ENCODE data around the gene HCN3. TPM values are rescaled to one million over a fixed set of nuclear protein-coding genes. Genes with fewer than 3 reads are reported as not detected.

Gene HCN3
- polyA plus RNA-seq, 1 experiment, result 1.5 TPM

DNA sequence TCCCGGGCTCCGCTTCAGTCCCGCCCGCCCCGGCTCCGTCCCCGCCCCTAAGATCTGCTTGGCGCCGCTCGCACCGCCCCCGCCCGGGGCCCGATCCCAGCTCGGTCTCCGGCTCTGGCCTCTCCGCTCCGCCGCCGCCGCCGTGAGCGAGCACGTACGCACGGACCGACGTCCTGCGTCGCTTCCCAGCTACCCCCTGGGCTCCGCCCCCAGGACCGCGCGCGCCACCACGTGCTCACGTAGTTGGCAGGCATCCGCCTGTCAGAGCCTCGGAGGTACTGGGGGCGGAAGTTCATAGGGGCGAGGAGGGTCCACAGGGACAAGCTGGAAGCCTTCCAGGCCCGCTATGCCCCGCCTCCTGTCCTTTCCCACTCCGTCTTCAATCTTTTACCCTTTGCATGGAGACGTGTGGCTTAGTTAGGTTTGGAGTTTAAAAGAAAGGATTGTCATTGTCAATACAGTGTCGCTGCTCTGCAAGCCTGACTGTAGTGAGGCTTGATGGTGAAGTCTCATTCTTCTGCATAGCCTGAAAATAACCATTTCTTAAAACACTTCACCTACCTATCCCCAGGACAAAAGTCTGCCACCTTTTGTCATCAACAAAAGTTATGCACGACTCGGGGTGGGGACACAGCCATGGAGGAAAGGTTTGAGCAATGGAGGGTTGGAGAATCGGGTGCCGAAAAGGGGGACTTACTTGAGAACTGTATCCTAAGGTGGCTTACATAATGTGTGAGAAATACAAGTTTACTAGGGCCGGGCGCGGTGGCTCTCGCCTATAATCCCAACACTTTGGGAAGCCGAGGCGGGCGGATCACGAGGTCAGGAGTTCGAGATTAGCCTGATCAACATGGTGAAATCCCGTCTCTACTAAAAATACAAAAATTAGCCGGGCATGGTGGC, 3.7 kb upstream of the HCN3 start, which contains the start of gene CLK2:
CLK2 (minus strand) TSS at position 162 of the 903 bp plus-strand sequence. CDS start 2,527 bp downstream, outside the sequence.
- H3K27ac ChIP-seq (ENCODE audit: low read depth, low read length), result peak within 1 kb of the TSS; percentile 83
- TF ChIP-seq, protein P1, sequence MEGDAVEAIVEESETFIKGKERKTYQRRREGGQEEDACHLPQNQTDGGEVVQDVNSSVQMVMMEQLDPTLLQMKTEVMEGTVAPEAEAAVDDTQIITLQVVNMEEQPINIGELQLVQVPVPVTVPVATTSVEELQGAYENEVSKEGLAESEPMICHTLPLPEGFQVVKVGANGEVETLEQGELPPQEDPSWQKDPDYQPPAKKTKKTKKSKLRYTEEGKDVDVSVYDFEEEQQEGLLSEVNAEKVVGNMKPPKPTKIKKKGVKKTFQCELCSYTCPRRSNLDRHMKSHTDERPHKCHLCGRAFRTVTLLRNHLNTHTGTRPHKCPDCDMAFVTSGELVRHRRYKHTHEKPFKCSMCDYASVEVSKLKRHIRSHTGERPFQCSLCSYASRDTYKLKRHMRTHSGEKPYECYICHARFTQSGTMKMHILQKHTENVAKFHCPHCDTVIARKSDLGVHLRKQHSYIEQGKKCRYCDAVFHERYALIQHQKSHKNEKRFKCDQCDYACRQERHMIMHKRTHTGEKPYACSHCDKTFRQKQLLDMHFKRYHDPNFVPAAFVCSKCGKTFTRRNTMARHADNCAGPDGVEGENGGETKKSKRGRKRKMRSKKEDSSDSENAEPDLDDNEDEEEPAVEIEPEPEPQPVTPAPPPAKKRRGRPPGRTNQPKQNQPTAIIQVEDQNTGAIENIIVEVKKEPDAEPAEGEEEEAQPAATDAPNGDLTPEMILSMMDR (IDR thresholded peaks at IDR 0.05; ENCODE audit: low read depth, low read length), result no peak
- ChIA-PET POLR2A (interaction anchor here (0.5 to 1.8 kb wide), 15 partner anchors 10 to 470 kb away, joined by 3 to 13 read pairs (median 4); partner anchors contain the start of gene SCAMP3), CTCF (interaction anchor here (1.0 to 5.0 kb wide), 2 partner anchors 23 to 66 kb away, joined by 3 to 56 read pairs; no protein-coding TSS in a partner anchor)
- H3K27me3 ChIP-seq (ENCODE audit: control insufficient read depth, insufficient read depth, low read length), result no peaks in the 10 kb centered on the region
- no peaks in the 10 kb centered on the region for H3K9me3 ChIP-seq (ENCODE audit: control insufficient read depth, insufficient read depth, low read length)
- peak within 1 kb of the TSS; percentile 89 for H3K4me3 ChIP-seq (ENCODE audit: low read depth, low read length)
- peak; percentile 78 for DNase-seq (ENCODE audit: low read depth, low spot score)

DNA sequence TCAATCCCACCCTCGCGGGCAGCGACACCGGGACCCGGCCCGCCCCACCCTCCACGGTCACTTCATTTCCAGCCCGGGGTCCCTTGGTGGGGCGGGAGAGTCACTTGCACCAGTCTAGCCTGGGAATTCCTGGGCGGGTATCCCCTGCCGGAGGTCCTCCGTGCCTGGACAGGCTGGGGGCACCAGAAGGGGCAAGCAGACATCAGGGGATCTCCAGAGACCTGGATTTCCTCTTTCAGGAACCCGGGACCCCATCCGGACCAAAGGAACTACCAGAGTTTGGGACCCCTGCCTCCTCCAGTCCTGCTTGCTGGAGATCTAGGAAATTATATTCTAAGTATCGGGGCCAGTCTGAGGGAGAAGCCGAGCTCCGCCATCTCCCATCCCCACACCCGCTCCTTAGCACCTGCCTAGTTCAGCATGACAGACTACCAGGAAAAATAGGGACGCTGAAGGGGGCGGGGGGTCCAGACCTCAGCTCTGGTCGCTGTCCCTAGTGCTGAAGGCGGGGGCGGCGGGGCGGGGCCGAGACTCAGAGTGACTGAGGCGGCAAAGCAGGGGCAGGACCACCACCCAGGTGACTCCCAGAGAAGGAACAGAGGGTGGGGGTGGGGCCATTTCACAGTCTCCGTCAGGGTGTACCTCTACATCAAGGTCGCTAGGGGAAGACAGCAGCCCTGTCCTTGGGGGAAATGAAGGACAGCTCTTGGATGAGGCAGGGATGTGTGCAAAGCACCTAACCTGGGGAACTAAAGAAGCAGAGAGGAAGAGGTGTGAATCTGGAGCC, 832 bp downstream of the HCN3 start:
- TF ChIP-seq, protein P1 (IDR thresholded peaks at IDR 0.05; ENCODE audit: low read depth, low read length), result peak; percentile 28
- ChIA-PET POLR2A (no interaction called here), CTCF (interaction anchor here (0.6 to 2.1 kb wide), 3 partner anchors 27 to 83 kb away, joined by 3 to 7 read pairs (median 7); no protein-coding TSS in a partner anchor)
- Histone ChIP-seq H3K4me3 (ENCODE audit: low read depth, low read length) (peak overlapping the region; percentile 74), H3K27ac (ENCODE audit: low read depth, low read length) (no peak overlapping the region), H3K27me3 (ENCODE audit: control insufficient read depth, insufficient read depth, low read length) (no peaks in the 10 kb centered on the region), H3K9me3 (ENCODE audit: control insufficient read depth, insufficient read depth, low read length) (no peaks in the 10 kb centered on the region)
- no peak for DNase-seq (ENCODE audit: low read depth, low spot score)

DNA sequence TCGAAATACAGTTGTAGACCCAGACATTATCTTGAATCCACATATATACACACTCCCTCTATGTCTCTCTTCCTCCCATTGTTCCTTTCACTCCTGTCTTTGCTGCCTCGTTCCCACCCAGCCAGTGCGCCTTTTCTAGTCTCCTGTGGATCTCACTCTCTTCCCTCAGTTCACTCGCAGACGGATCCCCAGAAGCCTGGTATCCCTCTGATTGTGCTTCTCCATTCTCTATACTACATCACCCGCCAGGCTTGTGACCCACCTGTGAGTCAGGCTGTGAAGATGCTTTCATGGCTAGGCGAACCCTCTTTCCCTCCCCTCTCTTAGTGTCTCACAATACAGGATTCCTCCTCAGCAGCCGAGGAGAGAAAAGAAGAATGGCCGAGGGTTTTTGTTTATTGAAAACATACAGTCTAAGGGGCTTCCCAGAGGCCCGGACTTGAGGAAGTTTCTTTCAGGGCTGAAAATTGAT, 1.5 kb downstream of the HCN3 start:
- no peak for DNase-seq (ENCODE audit: low read depth, low spot score)
- H3K4me3 ChIP-seq (ENCODE audit: low read depth, low read length), result no peak overlapping the region; the same call in 1 of the 2 replicates
- TF ChIP-seq, protein P1 (IDR thresholded peaks at IDR 0.05; ENCODE audit: low read depth, low read length), result no peak
- ChIA-PET CTCF (interaction anchor here (0.6 to 2.1 kb wide), 3 partner anchors 28 to 82 kb away, joined by 3 to 7 read pairs (median 7); no protein-coding TSS in a partner anchor), POLR2A (no interaction called here)
- H3K9me3 ChIP-seq (ENCODE audit: control insufficient read depth, insufficient read depth, low read length), result no peaks in the 10 kb centered on the region
- H3K27ac ChIP-seq (ENCODE audit: low read depth, low read length), result no peak overlapping the region
- H3K27me3 ChIP-seq (ENCODE audit: control insufficient read depth, insufficient read depth, low read length), result no peaks in the 10 kb centered on the region

DNA sequence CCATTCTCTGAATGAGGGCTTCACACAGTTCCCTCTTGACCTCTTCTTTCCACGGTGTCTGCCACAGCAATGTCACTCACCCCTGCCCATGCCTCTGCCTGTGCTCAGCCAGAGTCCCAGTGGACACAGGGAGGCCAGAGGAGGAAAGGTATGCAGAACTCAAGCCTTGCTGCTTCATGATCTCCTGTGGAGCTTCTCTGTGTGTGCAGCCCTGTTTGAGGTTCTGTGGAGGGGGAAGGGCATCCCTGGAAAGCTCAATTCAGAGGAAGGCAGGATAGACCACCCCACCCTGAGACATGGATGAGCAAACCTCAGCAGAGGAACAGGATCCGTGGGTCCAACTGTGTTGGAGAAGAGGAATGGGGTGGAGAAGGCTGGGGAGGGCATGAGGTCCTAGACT, 2.0 kb downstream of the HCN3 start:
- POLR2A ChIA-PET, result no interaction called here
- H3K9me3 ChIP-seq (ENCODE audit: control insufficient read depth, insufficient read depth, low read length), result no peaks in the 10 kb centered on the region
- CTCF ChIA-PET, result interaction anchor here (2.1 kb wide), 1 partner anchor 29 kb away, joined by 7 read pairs; no protein-coding TSS in a partner anchor
- no peaks in the 10 kb centered on the region for H3K27me3 ChIP-seq (ENCODE audit: control insufficient read depth, insufficient read depth, low read length)
- H3K27ac ChIP-seq (ENCODE audit: low read depth, low read length), result no peak overlapping the region
- DNase-seq (ENCODE audit: low read depth, low spot score), result no peak
- no peak overlapping the region for H3K4me3 ChIP-seq (ENCODE audit: low read depth, low read length)
- TF ChIP-seq, protein P1 (IDR thresholded peaks at IDR 0.05; ENCODE audit: low read depth, low read length), result no peak
